Subcutaneous adipose tissue (tissue), 4 donors: ENCODE data around the gene OR10T2. TPM values are rescaled to one million over a fixed set of nuclear protein-coding genes. Genes with fewer than 3 reads are reported as not detected.

Experiments
- CTCF ChIP-seq: fragments of 450-650 bp; IDR thresholded peaks from one replicate; pipeline ENCODE4 v1.5.1; 2016; ENCODE audit warnings: low read depth, mild to moderate bottlenecking, control low read depth, antibody characterized with exemption, moderate library complexity
- total RNA-seq, 4 donors: library from RNA; depleted of rRNA; stranded (reverse); fragments of >200 nt; gene quantifications; one replicate each; pipeline ENCODE4 v1.1.0, GENCODE V29; 2016

Gene OR10T2
- total RNA-seq, 4 donors from 2014 or later = not detected

- no peak for TF ChIP-seq CTCF
These were observed 43.4 kb downstream of the OR10T2 start for GRCh38 chr1:158355773-158356285.

- no peak for TF ChIP-seq CTCF
These were observed 45.0 kb downstream of the OR10T2 start for GRCh38 chr1:158354255-158354654.

- no peak for TF ChIP-seq CTCF
These were observed 45.8 kb downstream of the OR10T2 start, which contains the start of gene CD1E for GRCh38 chr1:158353303-158354075. TSS of gene CD1E (plus strand) at chr1:158353894. CDS start at chr1:158353989, 95 bp downstream.

Other genes with a start within 250 kb of the OR10T2 start
- 10 to 100 TPM in 1 of 4 donors, 1 to 10 TPM in 1, under 1 TPM in 2; 0.38 to 11.2 (median 1.5) TPM for gene CD1D, start 218.6 kb downstream of the OR10T2 start, total RNA-seq
- under 1 TPM in 1 of 4 donors, not detected in 3; 0.34 TPM for gene CD1A, start 145.0 kb downstream of the OR10T2 start, total RNA-seq
- 1 to 10 TPM in 1 of 4 donors, under 1 TPM in 2, not detected in 1; 0.49 to 7.6 (median 0.66) TPM for gene CD1C, start 109.5 kb downstream of the OR10T2 start, total RNA-seq
- gene CD1B, start 67.9 kb downstream of the OR10T2 start, total RNA-seq = 1 to 10 TPM in 1 of 4 donors, not detected in 3; 1.9 TPM
- gene CD1E, start 45.6 kb downstream of the OR10T2 start, total RNA-seq = 1 to 10 TPM in 2 of 4 donors, under 1 TPM in 1, not detected in 1; 0.88 to 2.9 (median 2.4) TPM
- gene OR10K2, start 26.8 kb upstream of the OR10T2 start, total RNA-seq = not detected
- not detected for gene OR10K1, start 62.4 kb upstream of the OR10T2 start, total RNA-seq
- gene OR10R2, start 72.8 kb upstream of the OR10T2 start, total RNA-seq = not detected
- not detected for gene OR6Y1, start 154.9 kb upstream of the OR10T2 start, total RNA-seq
- gene OR6P1, start 171.1 kb upstream of the OR10T2 start, total RNA-seq = not detected
- gene OR10X1, start 180.4 kb upstream of the OR10T2 start, total RNA-seq = not detected
- not detected for gene OR10Z1, start 205.8 kb upstream of the OR10T2 start, total RNA-seq